HAP-1 (cell line): ENCODE results near the gene ITGA1.
A peak's percentile ranks its signal among the peaks of the same experiment; 100 is the strongest.
"Not testable (repeated sequence)": the region's sequence is repeated elsewhere in the genome, so short reads cannot be mapped to it uniquely, and the experiment has no call there.

ENCODE experiments used
- DNase-seq, 2 experiments: peaks; one replicate each; pipeline ENCODE4 v3.0.0-alpha.2; 2016 to 2020; ENCODE audit warnings: low spot score in 2 of 2
- H3K27me3 ChIP-seq: fragments of 250-450 bp; sonication (Bioruptor Pico); 2 replicates; pipeline ENCODE4 v1.5.1; 2020; ENCODE audit warnings: low read depth, mild to moderate bottlenecking, moderate library complexity
- H3K36me3 ChIP-seq: fragments of 250-450 bp; sonication (Bioruptor Pico); replicated peaks from 2 replicates; pipeline ENCODE4 v1.5.1; 2020; ENCODE audit warnings: mild to moderate bottlenecking
- H3K4me1 ChIP-seq: fragments of 250-450 bp; sonication (Bioruptor Pico); 2 replicates; pipeline ENCODE4 v1.5.1; 2020; ENCODE audit warnings: mild to moderate bottlenecking
- H3K4me3 ChIP-seq: fragments of 250-450 bp; sonication (Bioruptor Pico); 2 replicates; pipeline ENCODE4 v1.5.1; 2020; ENCODE audit warnings: mild to moderate bottlenecking, moderate library complexity
- H3K9me3 ChIP-seq: fragments of 250-450 bp; sonication (Bioruptor Pico); 2 replicates; pipeline ENCODE4 v1.5.1; 2020; ENCODE audit warnings: mild to moderate bottlenecking, moderate library complexity
- in situ Hi-C: fragments of 300-500 bp; cut with MboI; formaldehyde crosslinking; loops from 3 replicates; pipeline ENCODE4 v1.14.3; 2020; ENCODE audit warnings: low sequenced_read_pairs, inconsistent platforms, mixed read lengths

The ITGA1 gene

DNA sequence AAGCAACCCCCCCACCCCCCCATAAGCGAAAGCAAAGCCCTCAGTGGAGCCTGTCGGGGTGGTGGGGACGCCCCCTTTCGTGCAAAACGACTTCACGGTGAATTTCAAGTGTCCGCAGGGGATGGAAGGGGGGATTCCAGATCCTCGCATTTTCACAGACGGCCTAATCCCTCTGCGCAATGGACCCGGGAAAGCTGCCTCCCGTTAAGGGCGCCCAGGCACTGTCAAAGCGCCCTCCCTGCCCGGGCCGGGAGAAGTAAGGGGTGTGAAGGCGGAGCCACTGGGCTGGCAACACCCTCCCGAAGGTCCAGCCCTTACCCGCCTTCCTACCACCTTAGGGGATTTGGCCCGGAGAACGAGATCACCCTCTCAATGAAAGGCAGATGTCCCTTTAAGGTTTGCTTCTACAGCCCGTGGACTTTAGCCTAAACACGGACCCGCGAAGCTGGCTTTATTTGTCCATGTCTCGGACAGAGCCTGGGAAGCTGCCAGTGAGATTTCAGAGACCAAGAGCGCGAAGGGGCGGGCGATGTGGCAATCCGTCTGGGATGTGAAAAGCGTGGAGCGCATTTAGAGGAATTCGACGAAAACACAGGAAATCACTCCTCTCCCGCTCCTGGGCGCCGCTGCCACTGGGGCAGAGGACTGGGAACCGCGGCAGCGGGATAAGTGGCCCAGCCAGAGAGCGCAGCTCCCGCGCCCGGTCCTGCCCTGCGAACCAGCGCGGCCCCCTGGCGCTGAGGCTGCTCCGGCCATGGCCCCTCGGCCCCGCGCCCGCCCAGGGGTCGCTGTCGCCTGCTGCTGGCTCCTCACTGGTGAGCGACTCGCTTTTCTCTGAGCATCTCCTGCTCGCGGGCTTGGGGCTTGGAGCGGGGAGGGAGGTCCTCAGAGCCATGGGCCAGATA lies at the start of gene ITGA1, which contains the start of gene PELO:
Gene ITGA1 (plus strand): TSS at position 317 of the 905 bp plus-strand sequence. CDS start 438 bp downstream, at position 755.
Gene PELO (plus strand): TSS at position 317 of the 905 bp plus-strand sequence. CDS start 12,479 bp downstream, outside the sequence.
- in situ Hi-C loops: no loop called here
- peak within 1 kb of the TSS; percentile 36 for H3K4me3 ChIP-seq

DNA sequence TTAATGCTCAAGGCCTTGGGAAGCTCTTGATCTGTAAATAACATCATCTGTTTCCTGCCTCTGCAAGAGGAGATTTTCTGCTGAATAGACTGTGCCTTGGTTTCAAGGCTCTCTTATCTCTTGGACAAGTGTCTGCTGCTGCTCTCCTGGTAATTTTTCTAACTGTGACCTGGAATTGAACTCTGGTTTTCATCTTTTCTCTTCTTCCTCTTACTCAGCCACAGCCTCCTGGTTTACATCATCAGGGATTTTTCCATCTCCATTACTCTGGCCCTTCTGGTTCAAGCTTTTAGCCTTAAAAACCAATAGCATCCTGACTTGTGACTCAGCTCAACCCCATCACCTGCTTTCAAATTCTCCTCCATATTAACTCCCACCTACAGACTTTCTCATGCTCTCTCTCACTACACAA lies 49.6 kb upstream of the ITGA1 start:
- in situ Hi-C loops: no loop called here

More for the DNA sequence above, at the start of gene ITGA1, which contains the start of gene PELO:
- Histone ChIP-seq H3K4me1 (peaks cover 8% of the 10 kb centered on the region), H3K27me3 (no peaks in the 10 kb centered on the region; the same call in 1 of the 2 replicates), H3K9me3 (no peaks in the 10 kb centered on the region), H3K36me3 (no peaks in the 10 kb centered on the region)
- peak; percentile 78 to 84 for DNase-seq

DNA sequence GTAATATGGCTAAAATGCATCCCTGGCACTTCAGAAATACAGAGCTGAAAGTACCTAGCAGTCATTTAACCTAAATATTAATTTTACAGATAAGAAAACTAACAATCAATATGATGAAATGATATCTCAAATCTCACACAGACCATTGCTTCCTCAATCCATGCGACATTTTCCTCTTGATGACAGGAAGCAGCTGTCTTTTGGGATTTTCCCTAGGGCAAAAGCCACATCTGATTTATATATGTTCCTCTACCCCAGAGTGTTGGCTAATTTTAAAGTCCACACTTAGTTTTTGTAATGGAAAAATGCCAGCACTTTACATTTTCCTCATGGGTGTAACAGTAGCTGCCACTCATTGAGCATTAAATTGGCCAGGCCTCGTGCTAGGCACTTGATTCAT lies 47.7 kb upstream of the ITGA1 start:
- DNase-seq: no peak
- Histone ChIP-seq H3K9me3 (no peaks in the 10 kb centered on the region), H3K27me3 (0 out of 2 replicates have a peak, but pooled peaks cover 2% of the 10 kb centered on the region), H3K36me3 (no peaks in the 10 kb centered on the region), H3K4me1 (no peaks in the 10 kb centered on the region), H3K4me3 (no peak overlapping the region)
- in situ Hi-C loops: no loop called here

More for the DNA sequence above, 49.6 kb upstream of the ITGA1 start:
- Histone ChIP-seq H3K9me3 (no peaks in the 10 kb centered on the region), H3K4me1 (no peaks in the 10 kb centered on the region), H3K4me3 (no peak overlapping the region), H3K36me3 (no peaks in the 10 kb centered on the region), H3K27me3 (0 out of 2 replicates have a peak, but pooled peaks cover 2% of the 10 kb centered on the region)
- no peak for DNase-seq

DNA sequence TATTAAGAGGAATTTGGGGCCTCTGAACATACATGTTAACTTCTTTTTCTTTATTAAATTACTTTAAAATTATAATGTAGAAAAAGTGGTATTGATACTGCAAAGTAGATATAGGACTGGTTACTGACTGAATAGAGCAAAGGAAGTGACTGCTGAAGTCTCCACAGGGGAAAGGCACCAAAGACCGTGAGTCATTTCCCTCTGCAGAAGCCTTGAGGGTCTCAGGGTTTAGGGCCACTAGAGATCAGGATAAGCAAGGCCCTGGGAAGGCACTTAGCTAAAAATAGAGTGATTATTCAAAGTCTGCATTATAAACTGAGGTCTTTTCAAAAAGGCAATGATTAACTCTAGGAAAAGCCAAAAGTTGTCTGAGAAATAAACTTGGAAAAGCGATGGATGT lies 44.7 kb upstream of the ITGA1 start:
- in situ Hi-C loops: no loop called here
- DNase-seq: no peak
- Histone ChIP-seq H3K36me3 (no peaks in the 10 kb centered on the region), H3K27me3 (0 out of 2 replicates have a peak, but pooled peaks cover 2% of the 10 kb centered on the region), H3K4me3 (no peak overlapping the region), H3K4me1 (no peaks in the 10 kb centered on the region), H3K9me3 (no peaks in the 10 kb centered on the region)

DNA sequence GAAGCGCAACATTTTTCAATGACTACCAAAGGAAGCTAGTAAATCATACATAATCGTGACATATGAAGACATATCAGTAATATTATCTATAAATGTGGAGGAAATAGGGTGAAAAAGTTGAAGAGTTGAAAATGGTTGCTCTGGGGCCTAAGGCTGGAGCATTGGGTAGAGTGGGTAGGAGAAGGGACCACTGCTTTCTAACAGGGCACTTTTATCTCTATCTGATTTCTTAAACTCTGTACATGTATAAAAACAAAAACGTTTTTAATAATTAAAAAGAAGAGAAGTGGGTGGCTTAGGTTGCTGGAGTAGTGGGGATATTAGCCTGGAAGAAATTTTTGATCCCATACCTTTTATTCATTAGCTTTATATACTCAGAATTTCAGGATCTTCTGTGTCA lies 44.2 kb upstream of the ITGA1 start:
- DNase-seq: no peak
- no peaks in the 10 kb centered on the region for H3K36me3 ChIP-seq
- H3K27me3 ChIP-seq: 0 out of 2 replicates have a peak, but pooled peaks cover 2% of the 10 kb centered on the region
- no peaks in the 10 kb centered on the region for H3K4me1 ChIP-seq
- in situ Hi-C loops: no loop called here
- H3K4me3 ChIP-seq: no peak overlapping the region
- no peaks in the 10 kb centered on the region for H3K9me3 ChIP-seq

DNA sequence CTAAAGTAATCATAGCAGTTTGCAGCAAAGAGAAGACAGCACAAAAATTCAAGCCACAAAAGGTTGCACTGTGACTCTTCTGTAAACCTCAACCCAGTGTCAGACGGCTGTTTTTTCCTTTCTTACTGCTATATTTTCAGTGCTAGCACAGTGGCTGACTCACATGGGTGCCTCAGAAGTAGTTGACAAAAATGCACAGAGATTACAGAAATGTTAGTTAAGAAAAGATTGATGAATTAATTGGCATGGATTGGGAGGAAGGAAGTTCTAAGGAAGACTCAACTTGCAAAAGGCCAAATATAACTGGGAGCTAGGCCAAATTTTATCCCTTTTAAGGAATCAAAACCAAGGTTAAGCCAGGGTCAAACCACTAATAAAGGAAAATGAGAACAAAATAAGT lies 43.7 kb upstream of the ITGA1 start:
- in situ Hi-C loops: no loop called here
- Histone ChIP-seq H3K9me3 (no peaks in the 10 kb centered on the region), H3K4me1 (no peaks in the 10 kb centered on the region), H3K36me3 (no peaks in the 10 kb centered on the region), H3K27me3 (0 out of 2 replicates have a peak, but pooled peaks cover 2% of the 10 kb centered on the region), H3K4me3 (no peak overlapping the region)
- DNase-seq: no peak

DNA sequence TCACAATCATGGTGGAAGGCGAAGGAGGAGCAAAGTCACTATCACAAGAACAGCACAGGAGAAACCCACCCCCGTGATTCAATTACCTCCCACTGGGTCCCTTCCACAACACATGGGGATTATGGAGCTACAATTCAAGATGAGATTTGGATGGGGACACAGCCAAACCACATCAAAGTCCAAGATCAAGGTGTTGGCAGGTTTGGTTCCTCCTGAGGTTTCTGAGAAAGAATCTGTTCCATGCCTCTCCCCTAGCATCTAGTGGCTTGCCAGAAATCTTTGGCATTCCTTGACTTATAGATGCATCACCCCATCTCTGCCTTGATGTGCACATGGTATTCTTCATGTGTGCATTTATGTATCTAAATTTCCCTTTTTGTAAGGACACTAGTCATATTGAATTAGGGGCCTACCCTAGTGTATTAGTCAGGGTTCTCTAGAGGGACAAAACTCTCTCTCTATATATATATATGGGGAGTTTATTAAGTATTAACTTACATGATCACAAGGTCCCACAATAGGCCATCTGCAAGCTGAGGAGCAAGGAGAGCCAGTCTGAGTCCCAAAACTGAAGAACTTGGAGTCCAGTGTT lies 42.8 kb upstream of the ITGA1 start:
- DNase-seq, in situ Hi-C loops, H3K27me3 ChIP-seq, H3K4me1 ChIP-seq, H3K36me3 ChIP-seq, H3K4me3 ChIP-seq, H3K9me3 ChIP-seq: not testable (repeated sequence)

DNA sequence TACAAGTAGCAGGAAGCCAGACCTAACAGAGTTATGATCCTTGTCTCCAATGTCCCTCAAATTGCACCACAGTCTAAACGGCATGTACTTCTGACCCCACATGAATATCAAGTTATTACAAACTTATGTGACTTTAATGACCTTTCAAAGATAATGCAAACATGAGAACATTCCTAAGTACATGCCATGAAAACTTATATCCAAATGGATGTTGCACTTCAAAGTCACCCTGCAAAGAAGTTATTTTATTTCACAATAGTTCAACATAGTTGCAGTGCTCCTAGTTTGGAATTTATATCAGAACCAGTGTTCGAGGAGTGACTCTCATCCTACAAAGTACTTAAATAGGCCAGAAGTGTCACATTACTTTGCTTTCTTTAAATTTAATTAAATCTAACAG lies 41.2 kb upstream of the ITGA1 start:
- no peaks in the 10 kb centered on the region for H3K4me1 ChIP-seq
- in situ Hi-C loops: no loop called here
- H3K9me3 ChIP-seq: no peaks in the 10 kb centered on the region
- no peaks in the 10 kb centered on the region for H3K36me3 ChIP-seq
- H3K27me3 ChIP-seq: no peaks in the 10 kb centered on the region
- H3K4me3 ChIP-seq: no peak overlapping the region
- DNase-seq: no peak

DNA sequence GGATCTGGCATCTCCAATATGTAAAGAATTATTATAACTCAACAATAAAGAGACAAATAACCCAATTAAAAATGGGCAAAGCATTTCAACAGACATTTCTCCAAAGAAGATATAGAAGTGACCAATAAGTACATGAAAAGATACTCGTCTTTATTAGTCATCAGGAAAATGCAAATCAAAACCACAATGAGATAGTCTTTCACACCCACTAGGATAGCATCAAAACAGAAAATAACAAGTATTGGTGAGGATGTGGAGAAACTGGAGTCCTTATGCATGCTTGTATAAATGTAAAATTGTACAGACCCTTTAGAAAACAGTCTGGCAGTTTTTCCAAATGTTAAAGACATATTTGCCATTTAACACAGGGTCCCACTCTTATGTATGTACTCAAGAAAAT lies 39.1 kb upstream of the ITGA1 start:
- no peaks in the 10 kb centered on the region for H3K4me1 ChIP-seq
- no peak overlapping the region for H3K4me3 ChIP-seq
- H3K9me3 ChIP-seq: no peaks in the 10 kb centered on the region
- no peaks in the 10 kb centered on the region for H3K36me3 ChIP-seq
- no peaks in the 10 kb centered on the region for H3K27me3 ChIP-seq
- in situ Hi-C loops: no loop called here
- DNase-seq: no peak

DNA sequence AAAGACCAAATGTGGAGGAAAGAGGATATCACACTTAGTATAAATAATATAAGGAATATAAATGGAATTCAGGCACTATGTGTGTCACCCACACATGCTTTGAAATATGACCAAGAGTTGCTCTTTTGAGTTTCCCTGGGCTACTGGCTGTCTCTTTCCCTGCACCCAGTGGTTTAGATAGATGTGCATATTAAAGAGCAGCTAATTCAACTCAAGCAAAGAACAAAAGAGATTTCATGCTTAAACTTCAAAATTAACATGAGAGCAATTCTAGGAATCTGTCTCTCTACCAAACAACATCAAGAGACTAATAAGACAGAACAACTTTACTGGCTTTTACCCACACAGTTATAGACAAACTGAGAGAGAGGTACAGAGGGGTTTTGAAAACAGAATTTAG lies 38.0 kb upstream of the ITGA1 start:
- no peaks in the 10 kb centered on the region for H3K27me3 ChIP-seq
- in situ Hi-C loops: no loop called here
- H3K4me3 ChIP-seq: no peak overlapping the region
- H3K9me3 ChIP-seq: no peaks in the 10 kb centered on the region
- DNase-seq: no peak
- H3K36me3 ChIP-seq: no peaks in the 10 kb centered on the region
- H3K4me1 ChIP-seq: no peaks in the 10 kb centered on the region

DNA sequence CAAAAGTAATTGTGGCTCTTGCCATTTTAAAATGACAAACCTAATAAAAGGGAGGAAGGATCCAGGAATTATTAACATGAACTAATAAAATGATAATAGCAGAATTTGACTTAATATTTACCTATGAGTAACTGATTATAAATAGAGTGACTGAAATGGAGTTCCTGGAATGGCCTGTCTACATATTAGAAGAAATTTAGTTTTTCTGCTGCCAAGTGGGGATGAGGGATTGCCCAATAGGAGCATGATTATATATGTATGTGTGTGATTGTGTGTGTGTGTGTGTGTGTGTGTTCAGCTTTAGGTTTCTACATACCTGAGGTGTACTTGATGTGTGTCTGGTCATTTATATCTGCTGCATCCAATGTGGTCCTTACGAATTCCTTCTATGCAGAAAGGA lies 36.6 kb upstream of the ITGA1 start:
- H3K36me3 ChIP-seq: no peaks in the 10 kb centered on the region
- no peaks in the 10 kb centered on the region for H3K9me3 ChIP-seq
- in situ Hi-C loops: no loop called here
- no peak for DNase-seq
- no peak overlapping the region for H3K4me3 ChIP-seq
- H3K27me3 ChIP-seq: no peaks in the 10 kb centered on the region
- H3K4me1 ChIP-seq: no peaks in the 10 kb centered on the region

DNA sequence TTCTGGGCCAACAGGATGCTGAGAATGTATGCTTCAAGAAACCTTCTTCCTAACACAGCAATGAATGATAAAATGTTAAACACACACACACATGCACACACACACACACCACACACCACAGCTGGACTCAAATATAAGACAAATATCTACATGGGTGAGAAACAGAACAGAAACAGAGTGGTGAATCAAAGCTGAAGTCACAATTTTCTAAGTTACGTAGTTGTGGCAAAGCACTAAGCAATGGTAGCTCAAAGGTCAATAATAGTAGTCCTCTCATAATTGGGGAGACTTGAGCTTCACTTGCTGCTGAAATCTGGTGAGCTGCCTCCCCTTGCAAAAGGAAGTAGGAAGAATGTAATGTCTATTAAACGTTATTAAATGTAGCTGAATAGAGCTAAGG lies 33.7 kb upstream of the ITGA1 start:
- Histone ChIP-seq H3K36me3 (no peaks in the 10 kb centered on the region), H3K9me3 (no peaks in the 10 kb centered on the region), H3K27me3 (no peaks in the 10 kb centered on the region), H3K4me3 (no peak overlapping the region), H3K4me1 (no peaks in the 10 kb centered on the region)
- in situ Hi-C loops: no loop called here
- no peak for DNase-seq

DNA sequence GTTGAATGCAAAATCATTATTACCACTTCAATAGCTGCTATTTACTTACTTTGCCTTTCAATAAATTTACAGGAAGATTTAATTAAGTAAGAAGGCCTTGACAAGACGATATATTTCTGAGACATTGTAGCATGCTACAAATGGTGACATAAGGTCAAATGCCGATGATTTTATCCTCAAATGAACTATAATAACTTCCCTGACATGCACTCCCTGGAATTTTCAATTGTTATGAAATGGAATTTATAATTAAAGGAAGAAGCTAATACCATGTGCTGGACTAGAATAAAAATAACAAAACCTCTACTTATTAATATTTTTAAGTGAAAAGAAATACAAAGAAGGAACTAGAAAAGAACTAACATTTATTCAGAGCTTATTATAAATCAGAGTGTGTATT lies 30.2 kb upstream of the ITGA1 start:
- in situ Hi-C loops: no loop called here

DNA sequence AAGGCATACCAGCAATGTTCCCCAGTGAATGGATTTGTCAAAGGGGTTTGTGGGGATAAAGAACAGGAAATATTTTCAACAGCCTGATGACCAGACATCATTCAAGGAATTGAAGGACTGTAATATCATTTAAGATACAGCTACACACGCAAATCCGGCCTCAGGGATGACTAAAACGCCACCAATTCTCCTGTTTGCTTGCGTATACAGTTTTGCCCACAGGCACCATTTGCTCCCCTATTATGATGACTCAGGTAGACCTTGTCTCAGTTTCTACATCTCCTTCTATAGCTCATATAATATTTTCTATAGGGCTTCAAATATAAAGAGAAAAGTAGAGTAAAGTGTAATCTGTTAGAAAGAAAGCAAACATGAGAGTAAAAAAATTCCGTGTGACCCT lies 29.7 kb upstream of the ITGA1 start:
- H3K4me3 ChIP-seq: no peak overlapping the region
- H3K4me1 ChIP-seq: no peaks in the 10 kb centered on the region
- no peak for DNase-seq
- H3K36me3 ChIP-seq: no peaks in the 10 kb centered on the region
- in situ Hi-C loops: no loop called here
- H3K9me3 ChIP-seq: no peaks in the 10 kb centered on the region
- H3K27me3 ChIP-seq: no peaks in the 10 kb centered on the region

More for the DNA sequence above, 30.2 kb upstream of the ITGA1 start:
- DNase-seq: no peak
- H3K36me3 ChIP-seq: no peaks in the 10 kb centered on the region
- no peaks in the 10 kb centered on the region for H3K27me3 ChIP-seq
- H3K4me1 ChIP-seq: no peaks in the 10 kb centered on the region
- H3K9me3 ChIP-seq: no peaks in the 10 kb centered on the region
- H3K4me3 ChIP-seq: no peak overlapping the region
